Left kidney (tissue), 2 donors: ENCODE measurements around the gene MOB1A. TPM values are rescaled to one million over a fixed set of nuclear protein-coding genes. Genes with fewer than 3 reads are reported as not detected.

ENCODE experiments used
- DNase-seq: peaks from one replicate; pipeline ENCODE4 v3.0.0-alpha.2; 2013
- polyA plus RNA-seq: library from polyadenylated mRNA; unstranded; fragments of 120-200 nt; gene quantifications from one replicate; pipeline ENCODE4 v1.2.1, GENCODE V29; 2013; ENCODE audit not compliant: insufficient read length

MOB1A gene
- polyA plus RNA-seq, 1 donor, result 105 TPM

DNA sequence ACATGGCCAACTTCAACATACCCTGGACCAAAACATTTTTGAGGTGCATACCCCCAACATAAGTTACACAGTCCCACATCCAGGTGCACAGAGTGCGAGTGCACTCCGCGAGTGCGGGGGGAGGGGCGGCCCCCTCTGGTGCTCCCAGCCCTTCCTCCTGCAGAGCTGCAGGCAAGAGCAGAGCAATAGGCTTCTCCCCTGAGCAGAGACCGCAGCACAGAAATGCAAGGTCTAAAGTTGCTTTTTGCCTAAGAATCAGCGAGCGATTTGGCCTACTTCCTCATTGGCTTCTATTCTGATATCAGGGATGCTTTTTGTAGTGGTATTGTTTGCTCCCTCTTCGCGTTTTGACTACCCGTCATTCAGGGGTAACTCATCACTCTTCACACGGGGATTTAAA is 71.6 kb downstream of the MOB1A start:
- DNase-seq, result no peak

DNA sequence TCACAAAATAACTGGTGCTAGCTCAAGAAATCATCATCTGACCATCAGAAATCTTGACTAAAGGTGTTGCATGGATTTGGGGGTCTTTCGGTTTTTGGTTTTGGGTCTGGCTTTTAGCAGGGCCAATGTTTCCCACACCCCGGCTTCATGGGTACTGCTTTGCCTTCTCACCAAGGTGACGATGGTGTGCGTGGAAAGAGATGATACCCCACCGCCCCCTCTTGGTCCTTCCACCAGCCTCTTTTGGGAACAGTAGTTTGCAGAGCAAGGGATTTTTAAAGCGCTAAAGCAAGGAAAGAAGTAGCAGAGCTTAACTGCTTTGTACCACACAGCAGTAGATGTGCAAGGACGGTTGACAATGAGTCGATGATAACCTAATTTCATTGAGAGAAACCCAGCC is 73.3 kb downstream of the MOB1A start:
- DNase-seq, result no peak

DNA sequence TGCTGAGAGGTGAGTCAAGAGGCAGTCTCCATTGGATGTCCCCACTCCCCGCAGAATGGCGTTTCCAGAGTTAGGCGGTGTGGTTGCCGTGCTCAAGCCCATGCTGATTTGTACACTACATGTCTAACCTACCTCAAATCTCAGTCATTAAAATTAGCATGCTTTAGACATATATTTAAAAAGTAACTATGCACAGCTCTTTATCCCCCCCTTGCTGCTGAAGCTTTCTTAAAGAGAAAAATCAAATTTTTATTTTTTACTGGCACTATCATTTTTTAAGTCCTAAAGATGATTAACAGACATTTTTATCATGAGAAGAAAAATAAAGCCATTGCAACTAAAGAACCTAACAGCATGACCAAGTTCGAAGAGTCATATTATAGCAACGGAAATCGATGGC is 73.8 kb downstream of the MOB1A start:
- DNase-seq, result no peak

GRCh38 chr2:74103763-74104162 is 74.9 kb downstream of the MOB1A start:
- DNase-seq, result no peak

Other genes starting within 250 kb of the MOB1A start
- gene TET3, start 194.0 kb downstream of the MOB1A start, polyA plus RNA-seq, result 26.2 TPM
- 25.8 TPM for gene BOLA3, start 31.0 kb downstream of the MOB1A start, polyA plus RNA-seq
- 31.7 TPM for gene MTHFD2, start 19.7 kb upstream of the MOB1A start, polyA plus RNA-seq
- 3.7 TPM for gene SLC4A5, start 164.5 kb upstream of the MOB1A start, polyA plus RNA-seq
- gene DCTN1, start 201.4 kb upstream of the MOB1A start, polyA plus RNA-seq, result 142 TPM
- gene C2orf81, start 242.7 kb upstream of the MOB1A start, polyA plus RNA-seq, result 5.5 TPM
- gene WDR54, start 242.9 kb upstream of the MOB1A start, polyA plus RNA-seq, result 38.8 TPM